Measurements from ENCODE around the gene SLC19A2.

- TF ChIP-seq CTCF (conservative IDR thresholded peaks at IDR 0.05 in 1 of 2, IDR thresholded peaks at IDR 0.05 in 1 of 2; ENCODE audit: low read depth in 1 of 2, low read length in 2 of 2): no peak
- TF ChIP-seq EZH2 (IDR thresholded peaks at IDR 0.05; ENCODE audit: low read length, missing control alignments): no peak
Measured at GRCh38 chr1:169527451-169528214, 41.9 kb upstream of the SLC19A2 start.
